Measurements from ENCODE around the gene STAMBPL1.

Gene STAMBPL1

GRCh38 chr10:88851706-88852105, 28.3 kb upstream of the STAMBPL1 start, which contains the start of gene ANKRD22:
Gene ANKRD22, minus strand, starts transcription at chr10:88851844. Its CDS starts 237 bp downstream, at chr10:88851607.
- no peaks in the 10 kb centered on the region for H3K27me3 ChIP-seq (replicated peaks)

GRCh38 chr10:88852327-88852726, 27.7 kb upstream of the STAMBPL1 start:
- no peak for DNase-seq
- Histone ChIP-seq H3K27me3 (replicated peaks) (no peaks in the 10 kb centered on the region), H3K36me3 (replicated peaks) (no peaks in the 10 kb centered on the region), H3K4me3 (ENCODE audit: low read depth, low read length) (no peak overlapping the region), H3K27ac (no peak overlapping the region)
- in situ Hi-C loops (cut with HindIII; ENCODE audit: low pct_ligation_motif_present, low sequenced_read_pairs), result no loop called here
- no peak for TF ChIP-seq CTCF (IDR thresholded peaks at IDR 0.05; ENCODE audit: low read depth, low read length, missing control alignments)

More at GRCh38 chr10:88851706-88852105, 28.3 kb upstream of the STAMBPL1 start, which contains the start of gene ANKRD22:
- TF ChIP-seq CTCF (IDR thresholded peaks at IDR 0.05; ENCODE audit: low read depth, low read length, missing control alignments), result no peak
- Histone ChIP-seq H3K27ac (no peak within 1 kb of the TSS), H3K36me3 (replicated peaks) (no peaks in the 10 kb centered on the region), H3K4me3 (ENCODE audit: low read depth, low read length) (no peak within 1 kb of the TSS)
- DNase-seq, result peak; percentile 44
- in situ Hi-C loops (cut with HindIII; ENCODE audit: low pct_ligation_motif_present, low sequenced_read_pairs), result no loop called here

- no peak overlapping the region for H3K27ac ChIP-seq
- no peaks in the 10 kb centered on the region for H3K27me3 ChIP-seq (replicated peaks)
- TF ChIP-seq CTCF (IDR thresholded peaks at IDR 0.05; ENCODE audit: low read depth, low read length, missing control alignments), result no peak
- DNase-seq, result no peak
- no peaks in the 10 kb centered on the region for H3K36me3 ChIP-seq (replicated peaks)
- H3K4me3 ChIP-seq (ENCODE audit: low read depth, low read length), result no peak overlapping the region
- in situ Hi-C loops (cut with HindIII; ENCODE audit: low pct_ligation_motif_present, low sequenced_read_pairs), result no loop called here
These were observed 26.7 kb upstream of the STAMBPL1 start for GRCh38 chr10:88853155-88853881.

- Histone ChIP-seq H3K4me3 (ENCODE audit: low read depth, low read length) (no peak overlapping the region), H3K36me3 (replicated peaks) (no peaks in the 10 kb centered on the region), H3K27ac (no peak overlapping the region), H3K27me3 (replicated peaks) (no peaks in the 10 kb centered on the region)
- DNase-seq, result no peak
- in situ Hi-C loops (cut with HindIII; ENCODE audit: low pct_ligation_motif_present, low sequenced_read_pairs), result no loop called here
- TF ChIP-seq CTCF (IDR thresholded peaks at IDR 0.05; ENCODE audit: low read depth, low read length, missing control alignments), result no peak
These were observed 25.4 kb upstream of the STAMBPL1 start for GRCh38 chr10:88854684-88855083.

- in situ Hi-C loops (cut with HindIII; ENCODE audit: low pct_ligation_motif_present, low sequenced_read_pairs), result no loop called here
These were observed 22.2 kb upstream of the STAMBPL1 start for GRCh38 chr10:88857831-88858230.

More at GRCh38 chr10:88857831-88858230, 22.2 kb upstream of the STAMBPL1 start:
- Histone ChIP-seq H3K36me3 (replicated peaks) (no peaks in the 10 kb centered on the region), H3K27me3 (replicated peaks) (no peaks in the 10 kb centered on the region), H3K4me3 (ENCODE audit: low read depth, low read length) (no peak overlapping the region), H3K27ac (no peak overlapping the region)
- TF ChIP-seq CTCF (IDR thresholded peaks at IDR 0.05; ENCODE audit: low read depth, low read length, missing control alignments), result no peak
- no peak for DNase-seq

All from brain microvascular endothelial cell (primary cell).